Mucosa of gallbladder (tissue), 1 donor: ENCODE results near the gene BMERB1. TPM values are rescaled to one million over a fixed set of nuclear protein-coding genes. Genes with fewer than 3 reads are reported as not detected.

Experiments
- DNase-seq: peaks from one replicate; pipeline ENCODE4 v3.0.0-alpha.2; 2020; ENCODE audit warnings: low spot score
- total RNA-seq: library from RNA; stranded (reverse); gene quantifications from one replicate; pipeline ENCODE4 v1.2.1, GENCODE V29; 2021
- donor health status: DM: no; HTN: no; CAD: no.

BMERB1 gene
- total RNA-seq, 1 donor from 2014 or later = 67.0 TPM

DNA sequence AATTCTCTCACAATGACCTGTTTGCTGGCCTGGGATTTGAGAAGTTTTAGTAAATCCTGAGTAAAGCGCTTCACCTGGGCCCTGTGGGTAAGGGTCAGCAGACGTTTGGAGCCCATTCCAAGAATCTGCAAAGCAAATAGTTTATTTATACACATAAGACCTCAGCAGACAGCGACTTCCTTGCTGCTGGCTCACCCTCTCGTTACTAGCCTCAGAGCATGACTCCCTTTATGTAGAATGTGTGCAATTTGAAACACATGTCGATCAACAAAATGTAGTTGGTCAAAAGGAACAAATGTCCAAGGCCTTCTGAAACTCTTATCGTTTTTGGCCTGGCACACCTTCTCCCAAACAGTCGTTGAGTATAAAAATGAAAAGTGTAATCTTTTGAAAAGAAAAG, 177.2 kb downstream of the BMERB1 start:
- DNase-seq = no peak

DNA sequence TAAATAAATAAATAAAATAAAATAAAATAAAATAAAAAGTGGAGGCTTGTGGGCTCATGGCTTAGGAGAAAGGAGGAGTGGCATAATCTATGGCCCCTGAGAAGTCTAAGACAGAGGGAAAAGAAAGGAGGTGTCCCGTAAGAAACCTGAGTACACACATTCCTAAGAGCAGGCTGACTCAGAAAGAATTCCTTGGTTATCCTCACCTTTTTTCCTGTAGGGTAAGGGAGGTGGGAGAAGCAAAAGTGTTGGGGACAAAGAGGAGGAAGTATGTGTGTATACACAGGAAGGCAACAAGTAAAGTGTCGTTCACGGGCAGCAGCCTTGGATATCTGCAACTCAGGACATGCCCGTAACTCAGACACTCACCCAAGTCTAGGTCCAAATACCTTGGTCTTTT, 179.3 kb downstream of the BMERB1 start:
- no peak for DNase-seq

DNA sequence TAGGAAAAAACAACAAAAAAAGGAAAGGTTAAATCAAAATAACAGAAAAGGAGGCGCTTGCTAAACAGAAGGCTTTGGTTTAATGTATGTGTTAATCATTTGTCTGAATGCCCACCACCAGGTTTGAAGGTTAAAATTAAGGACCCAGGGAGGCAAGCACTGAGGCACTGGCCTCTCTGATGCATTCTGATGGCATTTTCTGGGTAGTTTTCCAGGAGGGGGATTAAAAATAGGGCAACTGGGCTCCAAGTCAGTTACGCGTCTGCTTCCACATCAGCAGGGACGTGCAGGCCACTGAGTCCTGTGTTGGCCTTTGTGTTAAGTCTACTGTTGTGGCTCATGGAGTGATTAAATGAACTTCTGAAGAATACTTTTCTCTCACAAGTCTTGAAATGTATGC, 181.6 kb downstream of the BMERB1 start:
- DNase-seq = no peak

DNA sequence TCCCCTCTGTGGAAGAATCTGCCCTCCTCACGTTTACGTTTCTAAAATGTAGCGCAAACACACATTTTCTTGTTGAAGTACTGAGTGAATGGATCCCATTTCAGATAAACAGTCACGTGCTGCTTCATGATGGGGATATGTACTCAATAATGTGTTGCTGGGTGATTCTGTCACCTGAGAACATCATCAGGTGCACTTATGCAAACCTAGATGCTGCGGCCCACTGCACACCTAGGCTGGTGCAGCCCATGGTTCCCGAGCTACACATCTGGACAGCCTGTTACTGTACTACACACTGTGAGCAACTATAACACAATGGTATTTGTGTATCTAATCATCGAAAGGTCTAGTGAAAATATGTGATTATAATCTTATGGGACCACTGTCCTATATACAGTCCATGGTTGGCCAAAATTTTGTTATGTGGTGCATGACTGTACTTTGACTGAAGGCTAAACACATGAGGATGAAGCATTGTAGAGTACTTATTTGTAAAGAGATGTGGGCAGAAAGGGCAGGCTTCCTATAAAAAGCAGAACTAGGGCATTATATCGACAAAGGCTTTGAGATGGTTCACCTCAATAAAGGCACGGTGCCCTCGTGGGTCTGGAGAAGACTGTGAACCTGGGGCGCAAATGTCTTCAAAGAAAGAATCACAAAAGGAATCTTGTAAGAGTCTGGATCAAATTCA, 182.2 kb downstream of the BMERB1 start:
- no peak for DNase-seq

DNA sequence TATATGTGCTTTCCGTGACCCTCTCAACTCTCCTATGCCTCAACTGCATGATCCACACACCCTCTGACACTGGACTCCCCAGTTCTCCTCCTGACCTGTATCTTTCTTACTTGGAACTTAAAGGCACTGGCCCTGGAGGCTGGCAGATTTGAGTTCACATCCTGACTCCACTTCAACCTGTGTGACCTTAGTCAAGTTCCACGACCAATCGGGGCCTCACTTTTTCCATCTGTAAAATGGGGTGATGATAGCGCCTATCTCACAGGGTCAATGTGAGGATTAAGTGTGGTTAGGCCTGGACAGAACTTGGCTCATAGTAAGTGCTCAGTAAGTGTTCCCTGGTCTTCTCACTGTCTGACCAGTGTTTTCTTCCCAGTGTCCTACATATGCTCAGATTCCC, 183.5 kb downstream of the BMERB1 start:
- DNase-seq = no peak

DNA sequence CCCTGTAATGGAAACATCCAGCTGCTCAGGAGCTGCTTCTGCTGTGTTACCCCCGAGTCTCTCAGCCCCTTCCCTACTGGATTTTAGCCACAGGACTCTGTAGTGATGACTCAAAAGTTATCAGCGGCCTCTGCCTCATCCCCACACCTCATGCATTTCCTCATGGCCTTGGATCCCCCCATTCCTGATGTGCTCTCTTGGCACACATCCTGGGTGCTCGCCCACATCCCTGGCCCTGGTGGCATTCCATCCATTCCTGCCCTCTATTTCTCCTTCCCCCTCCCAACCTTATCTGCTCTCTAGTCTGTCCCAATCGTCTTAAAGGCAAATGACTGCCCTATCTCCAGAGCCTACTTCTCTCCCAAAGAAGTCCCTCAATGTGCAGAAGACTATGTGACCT, 184.0 kb downstream of the BMERB1 start:
- DNase-seq = no peak

DNA sequence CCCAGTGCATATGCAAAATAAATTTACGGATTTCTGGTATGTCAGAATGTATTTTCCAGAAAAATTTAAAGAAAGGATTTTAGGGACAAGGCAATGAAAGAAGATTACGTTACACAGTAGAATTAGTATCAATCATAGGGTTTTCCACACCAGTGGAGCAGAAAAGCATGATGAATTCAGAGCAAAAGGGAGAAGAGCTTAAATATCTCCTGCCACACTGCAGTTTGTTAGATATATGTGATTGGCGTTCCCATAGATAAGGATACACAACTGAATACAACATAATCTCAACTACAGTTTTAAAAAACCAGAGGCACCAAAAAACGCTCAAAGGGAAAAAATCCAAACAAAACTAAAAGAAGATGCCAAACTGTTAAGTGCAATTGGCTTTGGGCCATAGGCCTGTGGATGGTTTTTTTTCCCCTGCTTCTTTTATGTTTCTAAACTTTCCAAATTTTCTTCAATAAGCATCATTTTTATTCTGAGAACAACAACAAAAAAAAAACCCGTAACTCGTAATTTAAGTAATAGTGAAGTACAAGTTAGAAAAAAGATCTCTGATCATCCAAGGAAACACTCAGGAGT, 186.3 kb downstream of the BMERB1 start:
- DNase-seq = no peak

DNA sequence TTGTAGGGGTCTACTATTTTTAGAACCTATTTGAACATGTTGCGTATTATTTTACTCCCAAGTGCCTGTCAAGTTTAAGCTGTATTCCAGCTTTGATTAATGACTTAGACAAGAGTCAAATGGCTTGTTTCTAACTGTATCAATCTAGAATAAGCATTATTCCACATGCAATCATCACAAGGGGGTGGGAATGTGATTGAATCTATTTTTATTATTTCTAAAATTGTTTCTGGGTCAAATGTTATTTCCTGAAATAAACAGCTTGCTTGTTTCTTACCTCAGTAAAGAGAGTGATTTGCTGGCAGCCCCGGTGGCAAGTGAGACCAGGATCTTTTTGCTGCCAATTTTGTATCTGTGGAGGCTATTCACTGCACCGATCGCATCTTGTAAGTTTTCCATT, 187.1 kb downstream of the BMERB1 start:
- DNase-seq = no peak

DNA sequence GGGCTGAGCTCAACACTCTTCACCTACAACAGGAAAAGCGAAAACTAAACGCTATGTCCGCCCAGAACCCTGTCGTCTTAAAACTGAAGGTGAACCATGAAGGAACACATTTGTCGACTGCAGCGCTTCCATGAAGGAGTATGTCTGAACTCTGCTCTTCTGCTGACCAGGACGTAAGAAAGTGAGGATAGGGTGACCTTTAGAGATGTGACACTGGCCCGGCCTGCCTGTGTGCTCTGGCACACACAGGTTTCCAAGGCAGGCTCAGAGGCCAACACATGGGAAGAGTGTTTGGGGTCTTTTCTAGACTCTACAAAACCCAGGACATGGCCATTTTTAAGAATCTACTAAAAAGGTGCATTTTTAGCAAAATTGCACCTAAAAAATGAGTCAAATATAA, 187.5 kb downstream of the BMERB1 start:
- no peak for DNase-seq

DNA sequence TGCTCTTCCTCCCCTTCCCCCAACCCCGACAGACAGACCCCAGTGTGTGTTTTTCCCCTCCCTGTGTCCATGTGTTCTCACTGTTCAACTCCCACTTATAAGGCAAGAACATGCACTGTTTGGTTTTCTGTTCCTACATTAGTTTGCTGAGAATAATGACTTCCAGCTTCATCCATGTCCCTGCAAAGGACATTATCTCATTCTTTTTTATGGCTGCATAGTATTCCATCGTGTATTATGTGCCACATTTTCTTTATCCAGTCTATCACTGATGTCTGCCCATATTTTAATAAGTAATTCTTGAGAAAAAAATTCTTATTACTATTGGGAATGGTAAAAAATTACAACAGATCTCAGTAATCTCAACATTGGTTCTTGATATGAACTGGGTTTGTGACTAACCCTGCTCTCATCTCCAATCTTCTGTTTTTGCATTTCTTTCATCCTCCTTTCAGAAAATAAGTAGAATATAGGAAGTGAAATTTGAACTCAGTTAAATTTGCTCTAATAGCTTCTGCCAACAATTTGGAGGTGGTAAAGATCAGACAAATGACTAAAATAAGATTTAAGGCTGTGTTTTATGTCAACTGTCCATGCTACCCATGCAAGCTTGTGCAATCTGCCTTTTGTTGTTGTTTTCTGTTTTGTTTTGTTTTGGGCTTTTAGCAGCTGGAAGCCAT, 197.5 kb downstream of the BMERB1 start:
- no peak for DNase-seq

DNA sequence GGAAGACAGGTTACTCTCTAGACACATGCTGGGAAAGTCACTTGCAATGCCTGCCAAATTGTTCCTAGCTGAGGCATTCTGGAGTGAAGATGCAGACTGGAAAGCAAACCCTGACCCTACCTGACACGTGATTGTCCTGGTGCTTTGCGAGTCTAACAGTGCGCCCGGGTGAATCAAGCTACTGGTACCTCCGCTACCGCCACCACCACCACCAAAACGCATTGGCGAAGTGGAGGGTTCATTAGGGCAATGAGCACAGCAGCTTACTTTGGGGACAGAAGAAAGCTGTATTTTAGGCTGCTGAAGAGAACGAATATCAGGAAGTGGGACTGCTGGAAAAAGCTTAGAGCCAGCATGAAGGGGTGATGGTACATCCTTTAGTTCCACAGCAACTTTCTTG, 201.5 kb downstream of the BMERB1 start:
- DNase-seq = no peak

DNA sequence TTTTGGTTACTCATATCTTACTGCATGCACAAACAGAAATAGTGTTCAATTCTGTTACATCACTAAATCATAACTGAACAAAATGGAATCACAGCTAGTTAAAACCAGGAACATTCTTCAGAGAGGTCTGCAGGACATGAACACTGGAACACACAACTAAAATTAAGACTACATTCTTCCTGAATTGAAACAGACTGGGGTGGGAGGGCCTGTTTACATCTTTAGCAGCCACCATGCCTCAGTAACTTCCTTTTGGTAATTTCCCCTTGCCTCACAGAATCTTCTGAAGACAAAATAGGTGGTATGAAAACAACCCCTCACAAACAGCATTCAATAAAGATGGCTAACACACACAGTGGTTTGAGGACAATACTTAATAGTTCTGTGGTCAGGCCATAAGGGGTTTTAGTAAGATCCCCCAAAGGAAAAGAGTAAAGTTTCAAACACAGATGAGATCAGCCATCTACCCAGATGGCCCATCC, 202.0 kb downstream of the BMERB1 start:
- no peak for DNase-seq

Other genes starting within 250 kb of the BMERB1 start
- 15.9 TPM for gene NPIPA5, start 56.3 kb upstream of the BMERB1 start, total RNA-seq
- 10.1 TPM for gene MPV17L, start 38.8 kb upstream of the BMERB1 start, total RNA-seq
- gene MARF1, start 208.6 kb downstream of the BMERB1 start, total RNA-seq = 92.6 TPM
- 30.0 TPM for gene NDE1, start 215.7 kb downstream of the BMERB1 start, total RNA-seq